Measurements from ENCODE around the gene SH2D4B.

DNA sequence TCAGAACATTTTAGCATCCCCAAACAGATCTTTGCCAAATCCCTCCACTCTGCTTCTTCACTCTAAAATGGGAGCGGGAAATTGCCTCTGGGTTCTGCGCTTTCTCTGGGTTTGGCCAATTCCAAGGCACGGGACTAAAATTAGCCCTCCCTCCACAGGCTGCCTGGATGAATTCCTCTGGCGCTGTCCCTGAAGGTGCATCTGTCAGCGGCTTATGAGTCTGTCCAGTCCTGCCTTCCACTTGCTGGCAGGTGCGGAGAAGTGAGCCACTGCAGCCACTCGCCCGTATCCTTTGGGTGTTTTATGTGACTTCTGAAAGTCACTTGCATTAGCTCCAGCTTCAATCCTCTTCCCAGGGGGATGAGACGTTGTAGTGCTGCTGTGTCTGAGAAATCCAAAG, 121.6 kb downstream of the SH2D4B start:
- TF ChIP-seq PPARA (CRISPR knock-in tag; IDR thresholded peaks at IDR 0.05; ENCODE audit: borderline replicate concordance) = no peak
- TF ChIP-seq, protein P1, sequence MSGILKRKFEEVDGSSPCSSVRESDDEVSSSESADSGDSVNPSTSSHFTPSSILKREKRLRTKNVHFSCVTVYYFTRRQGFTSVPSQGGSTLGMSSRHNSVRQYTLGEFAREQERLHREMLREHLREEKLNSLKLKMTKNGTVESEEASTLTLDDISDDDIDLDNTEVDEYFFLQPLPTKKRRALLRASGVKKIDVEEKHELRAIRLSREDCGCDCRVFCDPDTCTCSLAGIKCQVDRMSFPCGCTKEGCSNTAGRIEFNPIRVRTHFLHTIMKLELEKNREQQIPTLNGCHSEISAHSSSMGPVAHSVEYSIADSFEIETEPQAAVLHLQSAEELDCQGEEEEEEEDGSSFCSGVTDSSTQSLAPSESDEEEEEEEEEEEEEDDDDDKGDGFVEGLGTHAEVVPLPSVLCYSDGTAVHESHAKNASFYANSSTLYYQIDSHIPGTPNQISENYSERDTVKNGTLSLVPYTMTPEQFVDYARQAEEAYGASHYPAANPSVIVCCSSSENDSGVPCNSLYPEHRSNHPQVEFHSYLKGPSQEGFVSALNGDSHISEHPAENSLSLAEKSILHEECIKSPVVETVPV (CRISPR knock-in tag; IDR thresholded peaks at IDR 0.05) = no peak
- TF ChIP-seq, protein P2, sequence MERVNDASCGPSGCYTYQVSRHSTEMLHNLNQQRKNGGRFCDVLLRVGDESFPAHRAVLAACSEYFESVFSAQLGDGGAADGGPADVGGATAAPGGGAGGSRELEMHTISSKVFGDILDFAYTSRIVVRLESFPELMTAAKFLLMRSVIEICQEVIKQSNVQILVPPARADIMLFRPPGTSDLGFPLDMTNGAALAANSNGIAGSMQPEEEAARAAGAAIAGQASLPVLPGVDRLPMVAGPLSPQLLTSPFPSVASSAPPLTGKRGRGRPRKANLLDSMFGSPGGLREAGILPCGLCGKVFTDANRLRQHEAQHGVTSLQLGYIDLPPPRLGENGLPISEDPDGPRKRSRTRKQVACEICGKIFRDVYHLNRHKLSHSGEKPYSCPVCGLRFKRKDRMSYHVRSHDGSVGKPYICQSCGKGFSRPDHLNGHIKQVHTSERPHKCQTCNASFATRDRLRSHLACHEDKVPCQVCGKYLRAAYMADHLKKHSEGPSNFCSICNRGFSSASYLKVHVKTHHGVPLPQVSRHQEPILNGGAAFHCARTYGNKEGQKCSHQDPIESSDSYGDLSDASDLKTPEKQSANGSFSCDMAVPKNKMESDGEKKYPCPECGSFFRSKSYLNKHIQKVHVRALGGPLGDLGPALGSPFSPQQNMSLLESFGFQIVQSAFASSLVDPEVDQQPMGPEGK (CRISPR knock-in tag; IDR thresholded peaks at IDR 0.05; ENCODE audit: borderline replicate concordance) = no peak
- TF ChIP-seq ARNTL (CRISPR knock-in tag; IDR thresholded peaks at IDR 0.05; ENCODE audit: borderline replicate concordance, low read depth) = no peak
- TF ChIP-seq ZNF70 (CRISPR knock-in tag; IDR thresholded peaks at IDR 0.05) = no peak
- no peak for TF ChIP-seq TCF4 (CRISPR knock-in tag; IDR thresholded peaks at IDR 0.05; ENCODE audit: borderline replicate concordance)
- TF ChIP-seq, protein P3, sequence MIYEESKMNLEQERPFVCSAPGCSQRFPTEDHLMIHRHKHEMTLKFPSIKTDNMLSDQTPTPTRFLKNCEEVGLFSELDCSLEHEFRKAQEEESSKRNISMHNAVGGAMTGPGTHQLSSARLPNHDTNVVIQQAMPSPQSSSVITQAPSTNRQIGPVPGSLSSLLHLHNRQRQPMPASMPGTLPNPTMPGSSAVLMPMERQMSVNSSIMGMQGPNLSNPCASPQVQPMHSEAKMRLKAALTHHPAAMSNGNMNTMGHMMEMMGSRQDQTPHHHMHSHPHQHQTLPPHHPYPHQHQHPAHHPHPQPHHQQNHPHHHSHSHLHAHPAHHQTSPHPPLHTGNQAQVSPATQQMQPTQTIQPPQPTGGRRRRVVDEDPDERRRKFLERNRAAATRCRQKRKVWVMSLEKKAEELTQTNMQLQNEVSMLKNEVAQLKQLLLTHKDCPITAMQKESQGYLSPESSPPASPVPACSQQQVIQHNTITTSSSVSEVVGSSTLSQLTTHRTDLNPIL (CRISPR knock-in tag; IDR thresholded peaks at IDR 0.05; ENCODE audit: low read depth) = no peak
- no peak for TF ChIP-seq RARB (CRISPR knock-in tag; IDR thresholded peaks at IDR 0.05)
